LHCN-M2 (cell line): Measurements from ENCODE around the gene USP25. TPM values are rescaled to one million over a fixed set of nuclear protein-coding genes. Genes with fewer than 3 reads are reported as not detected.

Experiments
- DNase-seq: peaks from one replicate; pipeline ENCODE4 v3.0.0-alpha.2; 2012; ENCODE audit warnings: low read depth
- total RNA-seq: library from RNA; depleted of rRNA; stranded (reverse); fragments of >200 nt; gene quantifications from 2 replicates; pipeline ENCODE4 v1.2.3, GENCODE V29; 2014

USP25 gene
- total RNA-seq, 1 experiment from 2014 or later = 27.6 TPM

- no peak for DNase-seq
These were observed 74.6 kb downstream of the USP25 start for GRCh38 chr21:15804247-15805005.

DNA sequence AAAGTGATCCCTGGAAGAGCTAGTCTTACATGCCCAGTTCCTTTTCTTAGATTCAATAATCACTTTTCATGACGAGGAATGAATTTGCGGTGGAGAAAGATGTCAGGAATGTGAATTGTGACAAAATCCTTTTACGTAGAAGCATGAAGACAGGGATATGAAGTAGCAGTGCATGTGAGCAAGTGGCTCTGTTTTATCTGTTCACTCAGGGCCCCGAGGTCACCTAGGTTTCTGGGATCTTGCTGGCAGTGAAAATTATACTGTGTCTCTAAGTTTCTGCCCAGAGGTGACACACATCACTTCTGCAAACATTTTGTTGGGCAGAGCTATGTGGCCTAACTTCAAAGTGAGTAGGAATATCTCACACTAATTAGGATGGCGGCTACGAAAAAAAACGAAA is 79.3 kb downstream of the USP25 start:
- no peak for DNase-seq

DNA sequence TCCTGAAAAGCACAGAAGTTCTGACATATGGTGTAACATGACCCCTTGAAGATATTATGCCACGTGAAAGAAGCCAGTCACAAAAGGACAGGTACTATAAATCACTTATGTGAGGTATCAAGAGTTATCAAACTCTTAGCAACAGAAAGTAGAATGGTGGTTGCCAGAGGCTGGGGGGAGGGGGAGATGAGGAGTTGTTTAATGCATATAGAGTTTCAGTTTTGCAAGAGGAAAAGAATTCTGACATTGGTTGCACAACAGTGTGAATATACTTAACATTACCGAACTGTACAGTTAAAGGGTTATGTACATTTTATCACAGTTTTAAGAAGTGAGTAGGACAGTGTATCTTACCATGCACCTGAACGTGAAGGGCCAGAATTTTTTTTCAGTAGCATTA is 80.0 kb downstream of the USP25 start:
- peak; percentile 35 for DNase-seq

DNA sequence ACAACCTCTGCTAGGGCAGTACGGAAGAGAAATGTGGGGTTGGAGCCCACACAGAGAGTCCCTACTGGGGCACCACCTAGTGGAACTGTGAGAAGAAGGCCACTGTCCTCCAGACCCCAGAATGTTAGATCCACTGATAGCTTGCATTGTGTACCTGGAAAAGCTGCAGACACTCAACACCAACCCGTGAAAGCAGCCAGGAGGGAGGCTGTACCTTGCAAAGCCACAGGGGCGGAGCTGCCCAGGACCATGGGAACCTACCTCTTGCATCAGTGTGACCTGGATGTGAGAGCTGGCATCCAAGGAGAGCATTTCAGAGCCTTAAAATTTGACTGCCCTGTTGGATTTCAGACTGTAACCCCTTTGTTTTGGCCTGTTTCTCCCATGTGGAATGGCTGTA is 85.5 kb downstream of the USP25 start:
- no peak for DNase-seq

DNA sequence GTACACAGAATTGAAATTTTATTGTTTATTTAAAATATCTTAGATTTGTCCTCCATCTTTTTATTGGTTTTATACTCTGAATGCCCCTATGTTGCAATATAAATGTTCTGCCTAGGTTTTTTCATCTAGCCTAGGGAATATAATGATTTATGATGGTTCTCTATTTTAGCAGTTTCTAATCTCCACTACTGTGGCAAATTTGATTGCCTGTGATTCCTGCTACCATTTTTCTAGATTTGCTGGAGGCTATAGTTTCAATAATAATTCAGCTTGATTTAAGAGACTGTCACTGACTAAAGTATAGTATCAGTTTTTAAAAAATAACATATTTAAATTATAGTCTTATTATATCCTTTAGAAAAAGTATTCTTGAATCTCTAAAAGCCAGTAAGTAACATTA is 90.5 kb downstream of the USP25 start:
- DNase-seq = no peak

DNA sequence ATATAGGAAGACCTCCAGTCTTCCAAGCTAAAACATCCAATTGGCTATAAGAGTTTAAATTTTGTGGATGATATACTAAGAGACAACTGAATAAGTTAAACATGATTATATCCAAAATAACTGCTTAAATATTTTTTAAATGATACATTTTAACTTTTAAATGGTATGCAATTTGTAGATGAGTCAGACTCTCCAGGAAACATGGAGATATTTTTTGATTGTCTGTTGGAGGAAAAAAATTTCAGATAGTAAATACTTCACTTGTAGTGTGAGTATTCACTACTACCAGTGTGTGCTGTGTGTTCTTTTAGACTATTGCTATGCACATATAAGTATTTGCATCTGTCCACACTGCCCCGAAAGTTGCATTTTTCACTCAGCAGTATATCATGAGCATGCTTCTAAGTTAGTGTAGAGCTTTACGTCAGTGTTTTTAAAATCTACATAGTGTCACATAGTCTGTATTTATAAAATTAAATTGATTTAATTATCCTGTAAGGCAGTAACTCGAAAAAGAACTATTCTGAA is 91.1 kb downstream of the USP25 start:
- DNase-seq = no peak

GRCh38 chr21:15823486-15824150 is 93.8 kb downstream of the USP25 start:
- DNase-seq = no peak

DNA sequence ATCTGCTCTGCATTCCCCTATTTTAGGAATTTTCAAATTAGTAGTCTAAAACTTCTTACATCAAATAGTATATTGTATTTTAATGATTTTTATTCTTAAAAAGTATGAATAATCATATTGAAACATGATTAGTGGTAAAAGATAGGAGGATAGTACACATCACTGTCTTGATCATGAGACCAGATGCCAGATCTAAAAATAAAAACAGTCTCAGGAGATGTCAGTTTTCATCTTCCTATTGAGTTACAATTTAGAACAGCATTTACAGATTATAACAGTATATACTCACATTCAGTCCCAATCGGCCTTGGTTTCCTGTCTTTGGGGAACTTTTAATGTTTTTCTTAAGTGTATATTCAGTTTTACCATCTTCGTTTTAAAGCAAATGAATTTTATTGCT is 95.9 kb downstream of the USP25 start:
- DNase-seq = no peak

DNA sequence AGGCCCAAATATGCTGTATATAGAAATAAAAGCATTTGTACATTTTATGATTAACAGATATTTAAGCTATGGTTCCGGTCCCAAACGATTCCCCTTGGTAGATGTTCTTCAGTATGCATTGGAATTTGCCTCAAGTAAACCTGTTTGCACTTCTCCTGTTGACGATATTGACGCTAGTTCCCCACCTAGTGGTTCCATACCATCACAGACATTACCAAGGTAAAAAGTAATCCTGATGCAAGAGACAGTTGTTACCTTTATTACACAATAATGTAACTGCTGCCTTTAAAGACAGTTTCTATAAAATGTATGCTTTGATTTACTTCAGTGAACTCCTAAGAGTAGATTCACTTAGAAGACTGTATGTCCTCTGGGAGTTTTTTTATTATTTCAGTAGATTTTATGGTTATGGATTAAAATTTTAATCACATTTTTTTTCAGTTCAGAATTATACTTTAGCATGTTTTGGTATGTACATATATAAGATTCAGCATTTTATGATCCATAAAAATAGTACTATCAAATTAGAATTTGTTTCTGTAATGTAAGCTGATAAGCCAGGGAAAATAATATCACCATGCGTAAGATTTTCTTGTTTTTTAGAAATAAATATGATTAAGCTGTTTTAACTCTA is 96.5 kb downstream of the USP25 start:
- DNase-seq = peak; percentile 49

- DNase-seq = no peak
These were observed 97.3 kb downstream of the USP25 start for GRCh38 chr21:15826908-15827601.

GRCh38 chr21:15831497-15831896 is 101.7 kb downstream of the USP25 start:
- no peak for DNase-seq

DNA sequence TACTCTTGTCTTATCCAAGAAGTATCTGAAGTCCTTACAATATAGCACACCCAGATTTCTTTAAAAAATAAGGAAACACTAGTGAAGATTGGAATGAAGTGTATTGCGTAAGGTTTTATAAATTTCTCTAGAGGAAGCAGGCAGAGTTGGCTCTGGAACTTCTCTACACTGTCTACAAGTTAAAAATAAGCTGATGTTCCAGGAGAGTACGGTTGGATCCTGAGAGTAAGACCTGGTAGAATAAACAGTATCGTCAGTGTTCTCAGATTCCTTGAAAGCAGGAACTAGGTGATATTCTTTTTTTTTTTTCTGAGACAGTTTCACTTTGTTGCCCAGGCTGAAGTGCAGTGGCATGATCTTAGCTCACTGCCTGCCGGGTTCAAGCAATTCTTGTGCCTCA is 107.9 kb downstream of the USP25 start:
- no peak for DNase-seq

GRCh38 chr21:15839026-15839425 is 109.2 kb downstream of the USP25 start:
- peak; percentile 14 for DNase-seq

DNA sequence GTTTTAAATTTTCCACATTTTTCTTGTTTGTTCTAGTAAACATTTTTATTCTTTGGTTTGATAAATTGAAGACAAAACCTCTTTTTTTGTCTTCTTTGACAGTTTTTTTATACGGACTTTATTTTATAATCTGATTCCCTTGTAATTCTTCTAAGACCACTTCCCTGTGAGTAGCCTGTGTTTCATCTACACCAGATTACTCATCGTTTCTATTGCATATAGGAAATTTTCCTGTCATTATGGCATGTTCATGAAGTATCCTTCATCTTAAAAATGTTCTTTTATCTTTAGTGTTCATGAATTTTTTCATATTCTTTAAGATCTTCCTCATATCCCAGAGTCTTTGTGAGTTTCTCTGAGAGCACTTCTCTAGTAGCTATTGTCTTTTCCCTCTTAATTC is 109.8 kb downstream of the USP25 start:
- DNase-seq = no peak

- DNase-seq = no peak
These were observed 110.6 kb downstream of the USP25 start for GRCh38 chr21:15840406-15840805.

- DNase-seq = peak; percentile 67
These were observed 112.2 kb downstream of the USP25 start for GRCh38 chr21:15841856-15842564.

DNA sequence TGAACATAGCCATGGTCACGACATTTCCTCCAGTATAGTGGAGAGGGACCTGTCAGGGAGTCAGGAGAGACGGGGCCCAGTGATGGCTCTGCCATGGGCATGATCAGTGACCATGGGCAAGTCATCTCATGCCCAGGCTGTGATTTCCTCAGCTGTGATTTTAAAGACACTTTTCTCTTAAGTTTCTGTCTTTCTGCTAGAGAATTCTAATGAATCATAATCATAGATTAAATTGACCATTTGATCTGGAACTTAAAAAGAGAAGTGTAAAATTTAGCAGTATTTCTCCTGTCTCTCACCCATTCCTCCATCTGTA is 112.7 kb downstream of the USP25 start:
- no peak for DNase-seq

GRCh38 chr21:15843766-15844165 is 114.0 kb downstream of the USP25 start:
- no peak for DNase-seq

GRCh38 chr21:15848634-15849560 is 119.1 kb downstream of the USP25 start:
- peak; percentile 72 for DNase-seq

DNA sequence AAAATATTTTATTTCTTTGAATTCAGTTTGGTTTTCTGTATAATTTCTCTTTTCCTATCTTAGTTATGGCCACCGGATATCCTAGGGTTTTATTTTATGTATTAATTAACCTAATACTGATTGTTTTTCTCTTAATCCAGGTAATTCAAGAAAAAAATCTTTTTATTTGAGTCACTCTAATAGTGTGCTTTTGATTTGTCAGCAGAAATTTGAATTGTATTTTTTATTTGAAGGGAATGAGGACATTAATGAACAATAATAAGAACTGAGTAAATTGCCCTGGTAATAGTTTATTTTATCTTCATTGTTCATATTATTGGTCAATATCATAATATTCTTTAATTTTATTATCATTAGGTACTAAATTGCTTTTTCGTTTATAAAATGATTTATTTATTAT is 120.1 kb downstream of the USP25 start:
- DNase-seq = no peak
